PFSK-1 (cell line): ENCODE data around the gene FSTL1.

ENCODE experiments used
- FOXP2 ChIP-seq: optimal IDR thresholded peaks from 2 replicates; pipeline ENCODE3; 2011; ENCODE audit warnings: borderline replicate concordance, control low read depth, inconsistent platforms; ENCODE audit not compliant: insufficient read depth; ENCODE audit errors: extremely low read length, extremely low read depth
- POLR2AphosphoS5 ChIP-seq: IDR thresholded peaks from 2 replicates; pipeline ENCODE4 v1.6.1; 2012; ENCODE audit warnings: low read depth, mild to moderate bottlenecking, control low read depth, low read length, moderate library complexity
- SIN3A ChIP-seq: IDR thresholded peaks from 2 replicates; pipeline ENCODE4 v1.6.1; 2012; ENCODE audit warnings: mild to moderate bottlenecking, low read length, moderate library complexity, borderline replicate concordance; ENCODE audit not compliant: insufficient read depth
- TAF1 ChIP-seq: IDR thresholded peaks from 2 replicates; pipeline ENCODE4 v1.6.1; 2012; ENCODE audit warnings: low read length, control low read depth, borderline replicate concordance; ENCODE audit not compliant: insufficient read depth
- TF ChIP-seq, protein P1 (sequence below), 2 experiments: IDR thresholded peaks; 2 replicates each; pipeline versions ENCODE4 v1.6.1 to v1.8.0; 2011 to 2012; ENCODE audit warnings: low read depth in 2 of 2, low read length in 2 of 2, control low read depth in 1 of 2, inconsistent platforms in 1 of 2, mild to moderate bottlenecking in 1 of 2, moderate library complexity in 1 of 2; ENCODE audit not compliant: insufficient read depth in 1 of 2

FSTL1 gene

GRCh38 chr3:120481081-120481480 is 30.3 kb upstream of the FSTL1 start:
- TF ChIP-seq SIN3A = no peak
- no peak for TF ChIP-seq POLR2AphosphoS5
- no peak for TF ChIP-seq FOXP2
- TF ChIP-seq TAF1 = no peak
- TF ChIP-seq, protein P1, sequence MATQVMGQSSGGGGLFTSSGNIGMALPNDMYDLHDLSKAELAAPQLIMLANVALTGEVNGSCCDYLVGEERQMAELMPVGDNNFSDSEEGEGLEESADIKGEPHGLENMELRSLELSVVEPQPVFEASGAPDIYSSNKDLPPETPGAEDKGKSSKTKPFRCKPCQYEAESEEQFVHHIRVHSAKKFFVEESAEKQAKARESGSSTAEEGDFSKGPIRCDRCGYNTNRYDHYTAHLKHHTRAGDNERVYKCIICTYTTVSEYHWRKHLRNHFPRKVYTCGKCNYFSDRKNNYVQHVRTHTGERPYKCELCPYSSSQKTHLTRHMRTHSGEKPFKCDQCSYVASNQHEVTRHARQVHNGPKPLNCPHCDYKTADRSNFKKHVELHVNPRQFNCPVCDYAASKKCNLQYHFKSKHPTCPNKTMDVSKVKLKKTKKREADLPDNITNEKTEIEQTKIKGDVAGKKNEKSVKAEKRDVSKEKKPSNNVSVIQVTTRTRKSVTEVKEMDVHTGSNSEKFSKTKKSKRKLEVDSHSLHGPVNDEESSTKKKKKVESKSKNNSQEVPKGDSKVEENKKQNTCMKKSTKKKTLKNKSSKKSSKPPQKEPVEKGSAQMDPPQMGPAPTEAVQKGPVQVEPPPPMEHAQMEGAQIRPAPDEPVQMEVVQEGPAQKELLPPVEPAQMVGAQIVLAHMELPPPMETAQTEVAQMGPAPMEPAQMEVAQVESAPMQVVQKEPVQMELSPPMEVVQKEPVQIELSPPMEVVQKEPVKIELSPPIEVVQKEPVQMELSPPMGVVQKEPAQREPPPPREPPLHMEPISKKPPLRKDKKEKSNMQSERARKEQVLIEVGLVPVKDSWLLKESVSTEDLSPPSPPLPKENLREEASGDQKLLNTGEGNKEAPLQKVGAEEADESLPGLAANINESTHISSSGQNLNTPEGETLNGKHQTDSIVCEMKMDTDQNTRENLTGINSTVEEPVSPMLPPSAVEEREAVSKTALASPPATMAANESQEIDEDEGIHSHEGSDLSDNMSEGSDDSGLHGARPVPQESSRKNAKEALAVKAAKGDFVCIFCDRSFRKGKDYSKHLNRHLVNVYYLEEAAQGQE (IDR thresholded peaks at IDR 0.05; ENCODE audit: insufficient read depth in 1 of 2, low read depth in 2 of 2, low read length in 2 of 2) = no peak

DNA sequence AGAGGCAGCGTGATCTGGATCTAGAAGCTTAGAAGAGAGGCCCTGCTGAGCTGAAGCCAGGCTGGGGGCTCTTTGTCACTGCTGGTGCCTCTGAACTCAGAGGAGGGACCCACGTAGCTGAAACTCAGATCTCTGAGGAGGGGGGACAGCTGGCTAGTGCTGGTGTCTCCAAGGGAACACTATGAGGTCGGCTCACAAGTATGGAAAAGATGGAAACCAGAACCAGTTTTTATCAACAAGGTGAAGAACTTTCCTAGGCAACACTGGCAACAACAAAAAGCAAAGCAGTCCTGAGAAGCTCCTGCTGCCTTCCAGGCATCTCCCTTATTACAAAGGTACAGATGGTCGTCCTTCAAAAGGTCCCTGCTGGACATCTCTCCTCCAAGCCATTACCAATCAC is 27.0 kb upstream of the FSTL1 start:
- TF ChIP-seq FOXP2 = no peak
- no peak for TF ChIP-seq POLR2AphosphoS5

DNA sequence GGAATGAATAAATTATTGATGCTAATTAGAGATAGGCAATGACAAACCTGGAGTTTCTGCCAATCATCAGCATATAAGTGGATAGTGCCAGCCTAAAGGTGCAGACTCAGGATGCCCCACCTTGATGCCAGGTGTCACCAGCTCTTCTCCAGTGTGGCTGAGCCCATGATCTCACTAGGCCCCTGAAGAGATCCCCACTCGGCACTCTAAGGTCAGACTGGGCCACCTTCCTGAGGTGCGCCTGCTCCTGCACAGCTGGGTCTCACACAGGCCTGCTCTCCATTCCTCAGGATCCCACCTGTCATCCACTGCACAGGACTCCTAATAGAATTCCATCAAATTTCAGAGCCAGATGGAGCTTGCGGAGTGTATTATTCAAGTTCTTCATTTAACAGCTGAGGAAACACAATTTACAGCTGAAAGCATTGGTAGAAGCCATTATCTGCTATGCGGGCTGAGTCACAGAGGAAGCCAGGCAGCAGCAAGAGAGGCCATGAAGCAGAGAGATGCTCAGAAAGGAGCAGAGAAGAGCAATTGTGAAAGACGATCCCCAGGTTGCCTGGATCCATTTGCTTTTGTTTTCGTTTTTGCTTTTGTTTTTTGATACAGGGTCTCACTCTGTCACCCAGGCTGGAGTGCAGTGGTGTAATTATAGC is 25.1 kb upstream of the FSTL1 start:
- TF ChIP-seq, protein P1 (IDR thresholded peaks at IDR 0.05; ENCODE audit: insufficient read depth in 1 of 2, low read depth in 2 of 2, low read length in 2 of 2) = no peak
- no peak for TF ChIP-seq FOXP2
- TF ChIP-seq TAF1 = no peak
- no peak for TF ChIP-seq SIN3A
- TF ChIP-seq POLR2AphosphoS5 = no peak

DNA sequence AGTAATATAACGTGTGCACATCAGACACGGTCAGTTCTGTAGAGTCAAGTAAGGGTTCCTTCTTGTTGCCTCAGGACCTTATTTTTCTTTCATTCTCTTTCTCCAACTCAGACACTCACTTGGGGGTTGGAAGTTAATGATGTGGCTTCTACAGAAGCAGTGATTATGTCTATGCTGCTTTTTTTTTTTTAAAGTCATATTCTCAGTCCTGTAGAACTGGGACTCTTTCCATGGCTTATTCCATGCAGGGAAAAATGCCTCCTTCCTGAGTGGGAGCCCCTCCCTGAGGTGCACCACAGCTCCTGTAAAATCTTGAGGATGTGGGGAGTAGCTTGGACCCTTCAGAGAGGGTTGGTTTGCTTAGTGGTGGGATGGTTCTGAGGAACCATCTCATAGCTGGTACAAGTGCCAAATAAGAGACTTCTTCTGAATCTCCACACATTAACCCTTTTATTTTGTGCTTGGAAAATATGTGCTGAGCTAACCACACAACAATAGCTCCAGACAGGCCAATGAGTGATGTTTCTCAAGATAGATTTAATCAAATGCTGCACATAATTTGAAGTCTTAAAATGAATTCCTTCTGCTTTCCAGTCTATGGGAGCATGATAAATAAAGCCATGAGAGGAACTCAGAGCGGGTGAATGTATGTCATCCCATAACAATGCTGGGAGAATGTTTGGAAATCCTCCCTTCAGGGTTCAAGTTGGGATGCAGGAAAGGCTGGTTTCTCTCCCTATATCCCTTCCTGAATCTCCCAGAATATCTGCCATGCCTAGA is 23.3 kb upstream of the FSTL1 start:
- TF ChIP-seq, protein P1 (IDR thresholded peaks at IDR 0.05; ENCODE audit: insufficient read depth in 1 of 2, low read depth in 2 of 2, low read length in 2 of 2) = no peak
- TF ChIP-seq POLR2AphosphoS5 (no peak), TAF1 (no peak), FOXP2 (no peak), SIN3A (no peak)

DNA sequence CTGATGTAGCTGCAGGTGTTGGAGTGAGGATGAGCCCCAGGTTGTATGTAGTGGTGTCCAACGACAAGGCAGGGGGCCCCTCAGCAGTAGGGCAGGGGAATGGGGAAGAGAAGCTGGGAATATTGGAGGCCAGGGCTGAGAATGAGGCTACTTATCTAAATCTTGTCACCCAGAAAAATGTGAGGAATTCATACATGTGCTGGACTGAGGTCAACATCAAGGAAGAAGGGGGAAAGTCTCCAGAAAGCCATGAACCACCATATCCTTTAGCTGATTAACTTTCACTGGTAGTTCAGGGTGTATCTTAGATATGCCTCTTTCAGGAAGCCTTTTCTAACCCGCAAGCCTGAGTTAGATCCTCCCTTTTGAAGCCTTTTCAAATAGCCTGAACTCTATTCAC is 22.6 kb upstream of the FSTL1 start:
- no peak for TF ChIP-seq TAF1
- no peak for TF ChIP-seq FOXP2
- TF ChIP-seq SIN3A = no peak
- TF ChIP-seq, protein P1 (IDR thresholded peaks at IDR 0.05; ENCODE audit: insufficient read depth in 1 of 2, low read depth in 2 of 2, low read length in 2 of 2) = no peak
- TF ChIP-seq POLR2AphosphoS5 = no peak
